Measurements from ENCODE around the gene FKBP10.
"Not testable (repeated sequence)": the region's sequence is repeated elsewhere in the genome, so short reads cannot be mapped to it uniquely, and the experiment has no call there.

The FKBP10 gene

GRCh38 chr17:41811549-41812380 lies 1.0 kb upstream of the FKBP10 start, which contains the start of gene P3H4:
Gene P3H4 (minus strand): TSS chr17:41811949. CDS start chr17:41811915, 34 bp downstream.
- DNase-seq = peak; percentile 76

DNA sequence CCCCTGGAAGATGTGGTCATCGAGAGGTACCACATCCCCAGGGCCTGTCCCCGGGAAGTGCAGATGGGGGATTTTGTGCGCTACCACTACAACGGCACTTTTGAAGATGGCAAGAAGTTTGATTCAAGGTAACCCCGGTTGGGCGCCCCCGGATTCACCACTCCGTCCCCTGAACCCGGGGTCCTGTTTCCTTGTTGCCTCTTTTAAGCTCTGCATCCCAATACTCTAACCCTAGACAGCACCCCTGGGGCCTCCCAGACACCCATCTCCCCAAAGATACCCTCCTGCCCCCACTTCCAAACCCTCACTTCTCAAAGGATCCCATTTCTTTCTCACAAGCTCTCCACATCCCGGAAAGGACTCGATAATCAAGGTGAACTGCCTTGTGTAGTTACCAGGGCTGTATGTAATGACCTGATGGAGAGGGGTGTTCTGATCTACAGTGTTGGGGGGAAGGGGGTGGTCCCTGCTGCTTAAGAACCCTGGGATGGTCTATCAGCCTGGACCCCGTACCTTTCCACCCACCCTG lies 412 bp downstream of the FKBP10 start:
- DNase-seq = no peak

DNA sequence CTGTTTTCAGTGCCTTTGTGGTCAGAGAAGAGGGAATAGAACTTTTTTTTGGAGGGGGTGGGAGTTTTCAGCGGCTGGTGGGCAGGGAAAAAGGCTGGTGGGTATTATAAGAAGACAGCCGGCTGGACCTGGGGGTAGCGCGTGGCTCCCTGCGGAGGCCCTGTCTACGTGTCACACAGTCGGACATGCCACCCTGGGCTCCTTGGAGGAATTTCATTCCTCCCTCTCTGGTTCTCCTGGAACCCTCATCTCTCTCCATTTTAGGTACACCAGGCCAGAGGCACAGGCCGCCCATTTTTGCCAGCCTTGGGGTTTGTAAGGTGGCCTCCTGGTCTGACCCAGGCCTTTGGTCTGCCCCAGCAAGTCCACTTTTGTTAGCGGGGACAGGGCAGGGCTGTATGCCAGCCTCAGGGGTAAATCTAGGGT lies 908 bp downstream of the FKBP10 start:
- no peak for DNase-seq

DNA sequence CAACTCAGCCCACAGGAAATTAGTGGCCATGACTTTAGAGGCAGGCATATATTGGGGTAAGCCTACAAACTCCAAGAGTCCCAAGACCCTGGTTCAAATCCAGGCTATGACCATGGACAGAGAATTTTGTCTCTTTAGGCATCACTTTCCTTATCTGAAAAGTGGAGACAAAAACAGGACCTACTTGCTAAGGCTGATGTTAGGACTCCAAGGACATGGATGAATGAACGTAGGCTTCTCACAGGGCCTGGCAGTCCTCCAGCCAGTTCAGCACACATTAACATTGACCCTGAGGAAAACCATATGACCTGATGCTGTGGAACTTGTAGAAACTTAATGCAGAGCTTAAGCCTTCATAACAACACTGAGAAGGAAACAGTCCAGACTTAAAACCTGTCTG lies 1.4 kb downstream of the FKBP10 start:
- no peak for DNase-seq

DNA sequence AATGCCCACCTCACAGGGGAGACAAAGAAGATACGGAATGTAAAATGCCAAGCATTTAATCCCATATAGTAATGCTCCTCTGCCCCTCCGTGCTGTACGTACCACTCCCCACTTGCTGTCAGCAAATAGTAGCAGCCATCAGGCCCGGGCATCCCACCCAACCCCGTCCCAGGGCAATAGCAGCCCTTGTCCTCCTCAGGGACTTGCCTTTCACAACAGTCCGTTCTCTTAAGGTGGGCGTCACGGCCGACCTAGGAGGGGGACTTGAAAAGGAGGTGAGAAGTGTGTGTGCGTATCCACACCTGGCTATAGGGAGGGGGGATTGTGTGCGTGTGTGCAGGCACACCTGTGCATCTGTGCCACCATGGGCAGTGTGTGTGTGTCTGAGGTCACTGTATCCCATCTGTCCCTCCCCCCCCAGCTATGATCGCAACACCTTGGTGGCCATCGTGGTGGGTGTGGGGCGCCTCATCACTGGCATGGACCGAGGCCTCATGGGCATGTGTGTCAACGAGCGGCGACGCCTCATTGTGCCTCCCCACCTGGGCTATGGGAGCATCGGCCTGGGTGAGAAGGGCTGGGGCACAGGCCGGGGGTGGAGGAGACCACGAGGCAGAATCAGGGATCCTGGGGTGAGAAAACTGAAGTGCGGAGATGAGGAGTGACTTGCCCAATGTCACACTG lies 4.0 kb downstream of the FKBP10 start:
- DNase-seq = no peak

DNA sequence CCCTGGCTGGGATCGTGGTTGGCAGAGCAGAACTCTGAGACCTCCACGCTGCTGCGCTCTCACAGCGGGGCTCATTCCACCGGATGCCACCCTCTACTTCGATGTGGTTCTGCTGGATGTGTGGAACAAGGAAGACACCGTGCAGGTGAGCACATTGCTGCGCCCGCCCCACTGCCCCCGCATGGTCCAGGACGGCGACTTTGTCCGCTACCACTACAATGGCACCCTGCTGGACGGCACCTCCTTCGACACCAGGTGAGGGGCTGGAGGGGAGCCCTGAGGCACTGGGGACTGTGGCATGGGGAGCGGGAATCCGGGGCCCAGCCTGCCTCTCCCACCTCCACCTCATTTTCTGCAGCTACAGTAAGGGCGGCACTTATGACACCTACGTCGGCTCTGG lies 5.2 kb downstream of the FKBP10 start:
- no peak for DNase-seq

- DNase-seq = no peak
These were observed 9.0 kb downstream of the FKBP10 start for GRCh38 chr17:41821776-41822175.

DNA sequence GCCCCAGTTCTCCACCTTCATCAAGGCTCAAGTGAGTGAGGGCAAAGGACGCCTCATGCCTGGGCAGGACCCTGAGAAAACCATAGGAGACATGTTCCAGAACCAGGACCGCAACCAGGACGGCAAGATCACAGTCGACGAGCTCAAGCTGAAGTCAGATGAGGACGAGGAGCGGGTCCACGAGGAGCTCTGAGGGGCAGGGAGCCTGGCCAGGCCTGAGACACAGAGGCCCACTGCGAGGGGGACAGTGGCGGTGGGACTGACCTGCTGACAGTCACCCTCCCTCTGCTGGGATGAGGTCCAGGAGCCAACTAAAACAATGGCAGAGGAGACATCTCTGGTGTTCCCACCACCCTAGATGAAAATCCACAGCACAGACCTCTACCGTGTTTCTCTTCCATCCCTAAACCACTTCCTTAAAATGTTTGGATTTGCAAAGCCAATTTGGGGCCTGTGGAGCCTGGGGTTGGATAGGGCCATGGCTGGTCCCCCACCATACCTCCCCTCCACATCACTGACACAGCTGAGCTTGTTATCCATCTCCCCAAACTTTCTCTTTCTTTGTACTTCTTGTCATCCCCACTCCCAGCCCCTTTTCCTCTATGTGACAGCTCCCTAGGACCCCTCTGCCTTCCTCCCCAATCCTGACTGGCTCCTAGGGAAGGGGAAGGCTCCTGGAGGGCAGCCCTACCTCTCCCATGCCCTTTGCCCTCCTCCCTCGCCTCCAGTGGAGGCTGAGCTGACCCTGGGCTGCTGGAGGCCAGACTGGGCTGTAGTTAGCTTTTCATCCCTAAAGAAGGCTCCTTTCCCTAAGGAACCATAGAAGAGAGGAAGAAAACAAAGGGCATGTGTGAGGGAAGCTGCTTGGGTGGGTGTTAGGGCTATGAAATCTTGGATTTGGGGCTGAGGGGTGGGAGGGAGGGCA lies 9.7 kb downstream of the FKBP10 start:
- no peak for DNase-seq

GRCh38 chr17:41823141-41823524 lies 10.3 kb downstream of the FKBP10 start:
- no peak for DNase-seq

GRCh38 chr17:41823580-41823979 lies 10.8 kb downstream of the FKBP10 start:
- no peak for DNase-seq

GRCh38 chr17:41824086-41824485 lies 11.3 kb downstream of the FKBP10 start:
- no peak for DNase-seq

DNA sequence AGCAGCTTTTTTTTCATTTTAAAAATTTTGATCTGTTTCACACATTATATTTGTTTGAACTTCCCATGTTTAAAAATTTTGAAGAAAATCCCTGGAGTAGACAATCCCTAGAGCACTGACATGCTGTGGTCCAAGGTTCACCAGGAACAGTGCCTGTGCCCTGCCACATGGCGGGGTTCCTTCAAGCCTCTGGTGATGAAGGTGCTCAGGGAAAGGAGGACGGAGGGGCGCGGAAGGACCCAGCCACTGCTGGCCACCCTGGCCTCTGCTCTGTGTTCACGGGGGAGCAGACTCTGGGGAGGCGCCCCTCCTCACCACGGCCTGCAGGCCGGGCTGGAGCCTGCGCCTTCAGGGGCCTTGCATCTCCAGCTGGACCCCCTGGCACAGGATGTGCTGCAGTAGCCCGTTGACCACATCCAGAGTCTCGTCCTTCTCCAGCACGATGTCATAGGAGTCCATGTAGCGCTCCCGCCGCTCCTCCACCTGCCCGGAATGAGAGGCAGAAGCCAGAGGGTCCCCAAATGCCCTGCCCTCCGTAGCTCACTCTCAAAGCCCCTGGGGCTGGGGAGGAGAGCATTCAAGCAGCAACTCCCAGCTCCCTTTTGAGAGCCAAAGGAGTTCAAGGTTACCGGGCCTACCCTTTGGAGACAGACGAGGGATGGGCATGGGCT lies 12.5 kb downstream of the FKBP10 start:
- no peak for DNase-seq

DNA sequence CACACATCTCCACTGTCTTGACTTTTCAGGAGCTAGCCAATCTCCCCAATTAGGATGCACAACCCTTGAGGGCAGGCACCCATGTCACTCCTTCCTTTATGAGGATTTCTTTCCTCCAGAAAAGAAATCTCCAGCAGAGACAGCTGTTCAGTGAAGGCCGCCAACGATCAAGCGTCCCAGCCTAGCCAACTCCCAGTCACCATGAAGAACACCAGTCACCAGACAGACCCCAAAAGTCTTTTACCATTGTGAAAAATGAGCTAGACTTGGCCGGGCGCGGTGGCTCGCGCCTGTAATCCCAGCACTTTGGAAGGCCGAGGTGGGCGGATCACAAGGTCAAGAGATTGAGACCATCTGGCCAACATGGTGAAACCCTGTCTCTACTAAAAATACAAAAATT lies 17.2 kb downstream of the FKBP10 start:
- not testable (repeated sequence) for DNase-seq

DNA sequence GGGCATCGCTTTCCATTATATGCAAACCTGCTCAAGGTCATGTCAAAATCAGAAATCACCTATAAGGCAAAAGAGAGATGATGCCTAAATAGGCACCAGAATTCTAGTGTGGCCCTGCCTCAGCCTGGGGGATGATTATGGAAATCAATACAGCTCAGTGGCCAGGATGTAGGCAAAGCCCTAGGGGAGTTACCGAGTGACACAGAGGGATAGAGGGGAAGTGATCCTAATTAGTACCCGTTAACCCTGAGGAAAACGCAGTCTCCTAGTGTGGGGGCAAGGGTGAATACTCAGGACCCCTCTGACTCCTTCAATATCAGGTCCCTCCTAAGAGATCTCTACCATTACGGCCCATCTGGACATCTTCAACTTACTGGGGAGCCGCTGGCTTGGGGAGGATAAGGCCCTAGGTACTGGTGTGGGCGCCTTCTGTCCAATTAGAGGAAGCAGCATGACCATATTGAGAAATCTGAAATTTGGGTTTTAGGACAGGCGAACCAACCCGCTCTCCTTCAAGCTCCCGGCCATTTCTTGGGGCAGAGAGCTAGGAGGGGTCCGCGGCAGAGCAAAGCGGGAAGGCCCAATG lies 22.5 kb downstream of the FKBP10 start:
- no peak for DNase-seq

- peak; percentile 41 for DNase-seq
These were observed 23.2 kb downstream of the FKBP10 start, which contains the start of gene NT5C3B for GRCh38 chr17:41835800-41836549. Gene NT5C3B (minus strand): TSS chr17:41836232. CDS start chr17:41836193, 39 bp downstream.

- no peak for DNase-seq
These were observed 23.9 kb downstream of the FKBP10 start for GRCh38 chr17:41836550-41837196.

DNA sequence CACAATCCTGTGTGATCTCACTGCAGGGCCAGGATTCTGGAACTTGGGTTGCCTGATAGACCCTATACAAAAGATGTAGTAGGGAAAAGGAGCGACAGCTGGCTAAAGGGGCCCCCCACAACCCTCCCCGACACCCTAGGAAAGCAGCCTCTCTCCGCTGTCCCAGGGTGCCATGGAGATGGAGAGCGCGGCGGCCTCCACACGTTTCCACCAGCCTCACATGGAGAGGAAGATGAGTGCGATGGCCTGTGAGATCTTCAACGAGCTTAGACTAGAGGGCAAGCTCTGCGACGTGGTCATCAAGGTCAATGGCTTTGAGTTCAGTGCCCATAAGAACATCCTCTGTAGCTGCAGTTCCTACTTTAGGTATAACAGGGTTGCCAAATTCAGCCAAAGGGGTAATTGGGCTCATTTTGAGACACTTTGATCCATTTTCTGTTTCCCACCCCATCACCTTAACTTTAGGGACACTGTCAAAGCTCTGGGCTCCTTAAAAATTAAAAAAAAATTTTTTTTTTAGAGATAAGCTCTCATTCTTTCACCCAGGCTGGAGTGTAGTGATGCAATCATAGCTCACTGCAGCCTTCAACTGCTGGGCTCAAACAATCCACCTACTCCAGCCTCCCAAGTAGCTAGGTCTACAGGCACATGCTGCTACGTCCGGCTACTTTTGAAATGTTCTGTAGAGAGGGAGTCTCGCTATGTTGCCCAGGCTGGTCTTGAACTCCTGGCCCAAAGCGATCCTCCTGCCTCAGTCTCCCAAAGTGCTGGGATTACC lies 25.1 kb downstream of the FKBP10 start, which contains the start of gene KLHL10:
TSS of gene KLHL10 (plus strand) at position 65 of the 778 bp plus-strand sequence. CDS start at position 173, 108 bp downstream.
- DNase-seq = no peak

DNA sequence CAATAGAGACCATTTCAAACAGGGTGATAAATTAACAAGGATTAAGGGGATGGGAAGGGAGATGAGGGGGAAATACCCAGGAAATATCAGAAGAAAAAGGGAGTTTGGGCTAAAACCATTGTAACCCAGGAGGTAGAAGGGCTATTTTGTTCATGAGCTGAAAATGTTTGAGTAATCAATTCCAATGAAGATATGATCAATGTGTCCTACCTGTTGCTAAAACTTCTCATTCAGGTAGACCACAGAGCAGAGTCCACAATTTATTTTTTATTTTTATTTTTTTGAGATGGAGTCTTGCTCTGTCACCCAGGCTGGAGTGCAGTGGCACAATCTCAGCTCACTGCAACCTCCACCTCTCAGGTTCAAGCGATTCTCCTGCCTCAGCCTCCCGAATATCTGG lies 26.6 kb downstream of the FKBP10 start:
- DNase-seq = not testable (repeated sequence)

- DNase-seq = not testable (repeated sequence)
These were observed 28.0 kb downstream of the FKBP10 start for GRCh38 chr17:41840781-41841180.

Measured in activated naive CD4-positive, alpha-beta T cell treated with Interleukin-2 at 50 U/mL for 16 hours (primary cell).